GM21515 (cell line): ENCODE results near the gene ATXN1.

Experiments
- ATAC-seq: cut with Tn5 transposase; IDR thresholded peaks from one replicate; pipeline ENCODE4 v1.9.1; 2021; ENCODE audit not compliant: unreplicated experiment

ATXN1 gene

DNA sequence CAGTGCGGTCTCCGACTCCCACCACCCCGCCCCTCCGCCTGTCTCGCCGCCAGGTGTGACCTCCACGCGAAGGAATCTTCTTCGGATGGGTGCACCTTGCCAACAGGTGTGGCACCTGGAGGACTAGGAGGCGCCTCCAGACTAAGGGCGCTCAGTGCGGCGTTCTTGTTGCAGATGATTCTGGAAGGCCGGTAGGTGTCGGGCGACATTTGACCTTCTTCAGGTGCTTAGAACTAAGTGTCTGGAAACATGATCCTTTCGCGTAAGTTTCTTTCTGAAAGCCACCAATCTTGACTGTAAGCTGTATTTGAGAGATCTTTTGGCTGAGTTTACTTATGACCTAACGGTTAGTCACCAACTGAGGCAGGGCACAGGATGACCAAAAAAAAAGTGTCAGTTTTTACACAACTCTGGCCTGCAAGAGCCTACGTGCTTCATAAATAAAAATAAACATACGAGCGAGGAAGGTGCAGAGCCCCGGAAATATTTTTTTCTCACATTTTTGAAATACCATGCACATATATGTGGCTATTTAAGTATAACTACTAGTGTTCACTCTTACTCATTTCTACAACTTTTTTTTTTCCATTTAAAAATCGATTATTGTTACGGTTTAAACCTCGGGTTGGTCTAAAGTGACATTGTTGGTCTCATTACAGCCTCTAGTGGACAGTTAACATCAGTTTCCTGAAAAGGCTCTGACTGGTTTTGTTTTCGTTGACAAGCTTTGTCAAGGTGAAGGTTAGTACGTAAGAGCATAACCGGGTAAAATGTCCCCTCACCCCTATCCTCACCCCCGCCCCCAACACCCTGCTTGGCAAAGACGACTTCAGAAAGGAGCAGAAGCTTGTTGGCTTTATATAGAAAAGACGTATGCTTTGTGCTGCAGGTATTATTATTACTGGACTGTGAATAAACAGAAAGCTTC, 1.6 kb upstream of the ATXN1 start:
- peak; percentile 35 for ATAC-seq

DNA sequence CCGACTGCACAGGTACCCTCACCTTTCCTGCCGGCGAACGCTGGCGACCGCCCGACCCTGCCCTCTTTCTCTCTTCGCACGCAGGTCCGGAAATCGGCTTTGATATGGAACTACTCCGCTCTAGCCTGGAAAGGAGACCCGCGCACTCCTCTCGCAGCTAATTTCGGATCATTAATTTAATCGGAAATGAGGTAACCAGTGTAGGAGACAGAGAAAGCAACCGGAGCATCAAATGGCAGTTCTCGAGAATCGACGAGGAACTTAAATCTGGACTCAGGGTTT, 949 bp upstream of the ATXN1 start:
- ATAC-seq = peak; percentile 6

DNA sequence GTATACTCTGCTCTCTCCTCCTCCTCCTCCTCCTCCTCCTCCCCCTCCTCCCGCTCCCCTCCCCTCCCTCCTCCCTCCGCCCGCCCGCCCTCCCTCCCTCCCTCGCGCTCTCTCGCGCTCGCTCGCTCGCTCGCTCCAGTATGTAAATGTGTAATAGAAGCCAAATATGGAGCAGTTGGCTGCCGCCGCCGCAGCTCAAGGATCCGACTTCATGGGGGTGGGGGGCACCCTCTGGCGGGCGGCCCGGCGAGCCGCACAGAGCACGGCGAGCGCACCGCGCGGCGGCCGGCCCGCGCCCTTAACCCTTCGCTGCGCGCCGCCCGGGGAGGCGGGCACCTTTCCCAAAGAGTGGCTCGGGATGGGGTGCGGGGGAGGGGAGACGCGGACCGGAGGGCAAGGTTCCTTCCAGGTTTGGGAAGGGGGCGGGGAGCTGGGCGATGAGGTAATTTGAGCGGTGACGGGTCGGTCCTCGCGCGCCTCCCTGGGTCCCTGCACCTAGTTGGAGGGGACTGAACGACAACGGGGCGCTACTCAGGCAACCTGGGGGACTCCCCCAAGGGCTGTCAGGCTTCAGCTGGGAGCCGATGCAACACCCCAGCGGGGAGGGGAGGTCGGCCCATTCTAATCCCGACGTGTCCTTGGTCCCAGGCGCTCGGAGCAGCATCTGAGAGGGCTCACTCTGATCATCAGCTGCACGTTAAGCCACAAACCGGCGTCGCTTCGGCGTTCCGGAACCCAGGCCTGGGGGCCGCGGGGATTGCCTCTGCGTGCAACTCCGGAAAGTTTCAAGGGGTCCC, 409 bp upstream of the ATXN1 start:
- ATAC-seq = peak; percentile 43

DNA sequence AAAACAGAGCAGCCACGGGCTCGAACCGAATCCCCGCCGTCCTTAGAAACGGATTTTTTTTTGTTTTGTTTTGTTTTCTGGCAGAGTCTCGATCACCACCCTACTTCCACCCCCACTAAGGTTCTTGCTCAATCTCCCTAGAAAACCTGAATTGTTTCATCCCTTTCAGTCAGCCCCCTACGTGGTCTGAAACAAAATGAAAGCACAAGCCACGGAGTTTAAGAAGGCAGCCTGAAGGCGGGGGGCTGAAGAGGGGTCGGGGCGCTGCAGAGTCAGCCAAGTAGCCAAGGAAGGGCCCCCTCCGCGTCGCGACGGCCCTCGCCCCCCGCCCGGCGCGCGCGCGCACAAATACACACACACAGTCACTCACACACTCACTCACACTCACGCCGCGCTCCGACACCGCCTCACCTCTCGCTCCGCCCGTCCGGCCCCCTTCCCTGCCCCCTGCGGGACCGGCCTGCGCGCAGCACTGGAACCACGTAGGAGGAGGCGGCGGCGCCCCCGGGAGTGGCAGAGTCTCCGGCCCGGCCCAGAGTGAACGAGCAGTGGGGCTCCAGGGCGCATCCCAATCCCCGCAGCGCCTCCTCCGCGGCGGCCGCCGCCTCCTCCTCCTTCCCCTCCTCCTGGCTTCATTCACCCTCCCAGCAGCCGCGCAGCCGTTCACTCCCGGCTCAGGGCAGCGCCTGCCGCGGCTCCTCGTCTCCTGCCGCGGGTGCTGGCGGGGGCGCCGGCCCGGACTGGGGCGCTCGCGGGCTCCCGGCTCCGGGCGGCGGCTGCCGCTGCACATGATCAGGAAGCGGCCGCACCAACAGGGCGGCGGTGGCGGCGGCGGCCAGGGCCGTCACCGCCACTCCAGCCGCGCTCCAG, 1.4 kb downstream of the ATXN1 start:
- peak; percentile 41 for ATAC-seq

- ATAC-seq = no peak
Observed at GRCh38 chr6:16759181-16759645, 2.0 kb downstream of the ATXN1 start.

- ATAC-seq = no peak
Observed at GRCh38 chr6:16758163-16758975, 2.9 kb downstream of the ATXN1 start.

DNA sequence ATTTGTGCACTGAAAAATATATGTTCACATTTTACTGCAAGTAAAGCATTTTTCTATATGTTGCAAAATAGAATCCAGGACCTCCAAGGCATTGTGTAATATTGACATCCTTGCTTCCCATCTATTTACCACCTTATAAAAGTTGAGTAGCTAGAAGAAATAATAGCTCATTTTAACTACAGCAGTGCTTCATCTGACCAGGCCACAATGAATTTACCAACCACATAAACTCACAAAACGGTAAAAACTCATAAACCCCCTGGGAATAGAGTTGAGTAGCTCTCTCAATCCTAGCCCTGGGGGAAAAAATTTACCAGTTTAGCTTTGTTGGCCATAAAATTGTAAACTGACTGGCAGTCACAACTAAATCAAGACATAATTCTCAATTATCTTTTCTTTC, 3.9 kb downstream of the ATXN1 start:
- no peak for ATAC-seq

GRCh38 chr6:16756660-16757255, 4.5 kb downstream of the ATXN1 start:
- no peak for ATAC-seq

- ATAC-seq = no peak
Observed at GRCh38 chr6:16755544-16755943, 5.7 kb downstream of the ATXN1 start.

GRCh38 chr6:16754876-16755275, 6.4 kb downstream of the ATXN1 start:
- ATAC-seq = no peak

- no peak for ATAC-seq
Observed at GRCh38 chr6:16754274-16754673, 7.0 kb downstream of the ATXN1 start.

- no peak for ATAC-seq
Observed at GRCh38 chr6:16753341-16753740, 7.9 kb downstream of the ATXN1 start.

GRCh38 chr6:16752206-16752866, 8.9 kb downstream of the ATXN1 start:
- no peak for ATAC-seq

DNA sequence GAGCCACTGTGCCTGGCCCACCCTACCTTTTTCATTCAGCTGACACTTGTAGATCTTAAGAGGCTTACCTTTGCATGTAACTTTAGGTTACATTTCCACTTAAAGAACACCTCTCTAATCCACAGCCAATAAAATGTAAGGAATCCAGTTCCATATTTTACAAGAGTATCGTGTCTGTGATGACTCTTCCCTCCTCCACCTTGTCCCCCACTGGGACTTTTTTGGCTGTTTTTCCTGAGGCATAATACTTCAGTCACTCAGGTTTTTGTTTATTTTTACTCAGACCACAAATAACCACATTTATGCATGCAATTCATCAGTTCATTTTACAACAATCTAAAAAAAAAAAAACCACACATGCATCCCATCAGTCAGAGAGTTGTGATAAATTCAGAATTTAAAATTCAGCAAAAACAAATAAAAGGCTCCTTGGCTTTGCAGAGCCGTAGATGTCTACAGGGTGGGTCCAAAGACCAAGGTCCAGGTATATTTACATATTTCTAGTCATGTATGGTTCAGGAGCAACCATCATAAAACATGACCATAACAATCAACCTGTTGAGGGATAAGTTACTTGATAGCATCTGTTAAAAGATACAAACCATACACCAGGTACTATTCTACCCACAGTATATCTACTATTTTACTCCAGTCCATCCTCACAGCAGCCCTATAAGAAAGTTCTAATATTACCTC, 9.9 kb downstream of the ATXN1 start:
- no peak for ATAC-seq

GRCh38 chr6:16750566-16750965, 10.7 kb downstream of the ATXN1 start:
- ATAC-seq = no peak

DNA sequence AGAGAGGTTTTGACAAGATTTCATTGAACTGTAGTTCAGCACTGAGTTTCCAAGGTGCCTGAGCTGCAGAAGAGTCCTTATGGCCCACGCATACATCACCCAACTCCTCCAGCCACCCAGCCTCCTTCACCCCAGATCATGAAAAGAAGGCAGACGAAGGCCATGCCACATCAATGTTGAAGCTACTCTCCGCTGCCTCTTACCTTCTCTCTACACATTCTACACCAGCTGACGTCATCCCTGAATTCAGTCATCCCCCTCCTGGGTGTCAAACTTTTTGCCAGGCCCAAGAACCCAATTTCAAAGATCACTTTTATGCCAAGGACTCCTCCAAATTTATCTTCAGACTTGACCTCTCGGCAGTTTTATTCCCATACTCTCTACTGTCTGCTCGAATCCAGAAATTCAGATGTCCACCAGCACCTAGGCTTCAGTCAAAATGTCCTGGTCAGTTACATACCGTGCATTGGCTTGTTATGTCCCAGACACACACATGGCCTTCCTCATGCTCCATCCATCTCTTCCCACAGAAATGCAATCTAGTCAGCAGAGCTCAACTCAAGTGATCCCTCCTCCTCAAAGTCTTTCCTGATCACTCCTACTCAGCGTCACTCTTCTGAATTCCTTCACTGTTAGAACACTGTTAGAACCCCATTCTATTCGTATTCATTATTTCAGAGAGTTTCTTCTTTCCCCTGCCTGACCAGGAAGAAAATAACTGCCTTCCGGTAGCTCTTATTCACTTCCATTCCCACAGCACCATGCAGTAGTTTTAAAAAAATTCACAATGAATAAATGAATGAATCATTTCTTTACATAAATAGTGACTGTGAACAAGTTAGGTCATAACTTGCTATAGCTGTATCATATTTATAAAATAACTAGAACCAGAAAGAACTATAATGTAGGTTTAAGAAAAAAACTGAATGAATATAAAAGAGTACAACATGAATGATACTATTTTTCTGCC, 11.5 kb downstream of the ATXN1 start:
- ATAC-seq = no peak

GRCh38 chr6:16748025-16748319, 13.3 kb downstream of the ATXN1 start:
- no peak for ATAC-seq
